T-cell (primary cell): ENCODE data around the gene DHX35. TPM values are rescaled to one million over a fixed set of nuclear protein-coding genes. Genes with fewer than 3 reads are reported as not detected.

Source experiments
- ATAC-seq, 4 experiments: fragments of 200-7000 bp in 3 of 4; fragments of 150-1000 bp in 1 of 4; cut with Tn5 transposase; replicated peaks in 1 of 4; 1 replicate in 3 of 4; 2 replicates in 1 of 4; pipeline ENCODE4 v1.10.0; 2021; ENCODE audit warnings: moderate library complexity in 3 of 4, mild to moderate bottlenecking in 2 of 4, moderate number of reproducible peaks in 1 of 4
- CTCF ChIA-PET, 2 donors: fragments of 300-600 bp; sonication (Branson Sonifier 250); formaldehyde crosslinking; loops; one replicate each; lab custom pipeline; 2022; ENCODE audit warnings: antibody characterized with exemption in 2 of 2; lab: Charles Lee
- POLR2A ChIA-PET, 2 donors: fragments of 300-600 bp; sonication (Branson Sonifier 250); formaldehyde crosslinking; loops; one replicate each; lab custom pipeline; 2022; ENCODE audit warnings: antibody characterized with exemption in 2 of 2; lab: Charles Lee
- DNase-seq, 35 experiments: peaks; one replicate each; pipeline versions ENCODE4 v3.0.0 to v3.0.0-alpha.2; 2013 to 2023
- H3K27ac ChIP-seq: one replicate; pipeline ENCODE4 v1.5.1; 2013; ENCODE audit warnings: low read length
- H3K27me3 ChIP-seq, 2 experiments: replicated peaks in 1 of 2; 1 replicate in 1 of 2; 2 replicates in 1 of 2; pipeline versions ENCODE4 v1.6.1 to v1.7.0; 2013; ENCODE audit warnings: low read length in 1 of 2, mixed read lengths in 1 of 2; ENCODE audit not compliant: control insufficient read depth in 2 of 2, insufficient read depth in 2 of 2; ENCODE audit errors: extremely low read depth in 1 of 2
- H3K36me3 ChIP-seq, 2 donors: 1 replicate in 1 of 2; 2 replicates in 1 of 2; pipeline versions ENCODE4 v1.6.1 to v1.7.0; 2013; ENCODE audit warnings: low read length in 1 of 2; ENCODE audit not compliant: control insufficient read depth in 2 of 2, insufficient read depth in 1 of 2; ENCODE audit errors: extremely low read depth in 1 of 2
- H3K4me1 ChIP-seq, 2 experiments: 1 replicate in 1 of 2; 2 replicates in 1 of 2; pipeline versions ENCODE4 v1.6.1 to v1.7.0; 2013; ENCODE audit warnings: low read length in 2 of 2, mixed read lengths in 1 of 2; ENCODE audit not compliant: insufficient read depth in 2 of 2, control insufficient read depth in 1 of 2; ENCODE audit errors: extremely low read depth in 1 of 2
- H3K4me3 ChIP-seq, 2 donors: 1 replicate in 1 of 2; 2 replicates in 1 of 2; pipeline versions ENCODE4 v1.5.1 to v1.7.0; 2013; ENCODE audit warnings: mild to moderate bottlenecking in 2 of 2, low read length in 1 of 2, moderate library complexity in 1 of 2; ENCODE audit not compliant: control insufficient read depth in 1 of 2; ENCODE audit errors: extremely low read depth in 1 of 2
- H3K9me3 ChIP-seq: 2 replicates; pipeline ENCODE4 v1.7.0; 2013
- H3K27ac Mint-ChIP-seq, 2 donors: one replicate each; pipeline ENCODE4 v1.8.0; 2020 to 2021; ENCODE audit warnings: mild to moderate bottlenecking in 2 of 2, mixed read lengths in 2 of 2
- H3K27me3 Mint-ChIP-seq, 2 donors: one replicate each; pipeline ENCODE4 v1.8.0; 2021 to 2022; ENCODE audit warnings: mixed read lengths in 2 of 2
- H3K36me3 Mint-ChIP-seq: one replicate; pipeline ENCODE4 v1.8.0; 2021; ENCODE audit warnings: mixed read lengths
- H3K4me1 Mint-ChIP-seq, 3 donors: one replicate each; pipeline ENCODE4 v1.8.0; 2020 to 2022; ENCODE audit warnings: mixed read lengths in 3 of 3, mild to moderate bottlenecking in 1 of 3
- H3K4me3 Mint-ChIP-seq, 3 donors: one replicate each; pipeline ENCODE4 v1.8.0; 2020 to 2022; ENCODE audit warnings: mild to moderate bottlenecking in 3 of 3, mixed read lengths in 3 of 3, moderate library complexity in 3 of 3
- H3K9me3 Mint-ChIP-seq, 3 donors: one replicate each; pipeline ENCODE4 v1.8.0; 2020 to 2022; ENCODE audit warnings: mixed read lengths in 3 of 3
- WGBS: methylation state at CpG from one replicate; pipeline ENCODE4 v1.1.5; 2013; ENCODE audit warnings: missing lambda C conversion rate; ENCODE audit not compliant: insufficient coverage; 5-methylcytosine and 5-hydroxymethylcytosine counted together
- total RNA-seq, 35 experiments: library from RNA in 6 of 35; stranded (reverse) in 6 of 35; fragments of 120-200 nt in 1 of 35; gene quantifications; one replicate each; pipeline versions ENCODE4 v1.2.1 to v1.2.4 and lab custom pipeline; 2013 to 2026

The DHX35 gene
- total RNA-seq, 5 donors from 2014 or later (not counting 1 experiment from before 2014, with no cell fraction given), result 8.6 to 11.5 (median 11.2) TPM

DNA sequence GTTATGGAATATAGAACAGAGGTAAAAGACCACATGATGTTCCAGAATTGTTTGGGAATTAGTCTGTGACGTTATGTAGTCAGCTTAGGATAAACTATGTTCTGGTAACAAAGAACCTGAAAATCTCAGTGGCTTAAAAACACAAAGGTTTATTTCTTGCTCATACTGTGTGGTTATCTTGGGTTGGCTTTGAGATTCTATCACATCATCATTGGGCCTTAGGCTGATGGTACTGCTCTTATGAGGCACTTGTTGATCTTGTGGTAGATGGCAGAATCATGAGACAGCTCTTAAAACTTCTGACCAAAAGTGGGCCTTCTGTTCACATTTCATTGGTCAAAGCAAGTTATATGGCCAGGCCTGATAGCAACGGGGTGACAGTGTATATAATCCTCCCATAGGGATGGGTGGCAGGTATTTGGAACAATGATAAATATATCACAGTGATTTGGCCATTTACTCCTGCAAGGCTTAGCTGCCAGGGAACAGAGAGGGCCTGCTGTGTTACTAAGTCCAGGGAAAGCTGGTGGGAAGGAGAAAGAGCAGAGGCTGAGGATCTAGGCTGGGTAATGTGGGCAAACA lies 13.5 kb downstream of the DHX35 start:
- peaks cover 0 to 9% (median 5%) of the 10 kb centered on the region in 3 donors for H3K4me1 Mint-ChIP-seq
- H3K4me3 ChIP-seq, result no peak overlapping the region
- no peak overlapping the region for H3K4me3 Mint-ChIP-seq
- CTCF ChIA-PET, result no interaction called here
- H3K9me3 Mint-ChIP-seq, result no peaks in the 10 kb centered on the region
- H3K4me1 ChIP-seq, result no peaks in the 10 kb centered on the region
- no peaks in the 10 kb centered on the region for H3K27me3 Mint-ChIP-seq
- H3K36me3 Mint-ChIP-seq, result peaks cover 37% of the 10 kb centered on the region
- H3K27ac Mint-ChIP-seq, result no peak overlapping the region
- H3K9me3 ChIP-seq, result no peaks in the 10 kb centered on the region
- H3K27ac ChIP-seq, result no peak overlapping the region
- H3K36me3 ChIP-seq, result peaks cover 7 to 26% of the 10 kb centered on the region in 2 donors
- DNase-seq, result no peak
- 75% methylated on average over 1 of the region's 2 CpGs for WGBS
- no peaks in the 10 kb centered on the region for H3K27me3 ChIP-seq
- POLR2A ChIA-PET, result no interaction called here
- ATAC-seq, result no peak

DNA sequence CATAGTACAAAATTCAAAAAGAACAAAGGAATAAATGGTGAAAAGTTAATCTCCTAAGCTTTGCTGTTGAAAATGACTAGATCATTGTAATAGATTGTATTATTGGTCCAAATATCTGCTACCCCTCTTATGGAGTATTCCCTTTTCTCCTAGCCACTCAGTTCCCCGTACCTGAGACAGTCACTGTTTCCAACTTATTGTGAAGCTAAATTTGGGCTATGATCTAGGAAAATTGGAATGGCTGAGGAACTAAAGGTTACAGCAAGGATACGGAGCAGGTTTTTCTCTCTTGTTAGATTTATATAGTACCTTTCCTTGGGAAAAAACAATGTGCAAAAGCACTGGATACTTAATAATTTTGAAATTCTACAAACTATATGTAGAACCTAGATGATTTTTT lies 17.3 kb downstream of the DHX35 start:
- no CpG with 5 or more reads among the region's 2 CpGs for WGBS
- ATAC-seq (no peak), DNase-seq (no peak)
- Mint-ChIP-seq H3K27ac (no peak overlapping the region), H3K9me3 (no peaks in the 10 kb centered on the region), H3K36me3 (peaks cover 25% of the 10 kb centered on the region), H3K4me3 (no peak overlapping the region), H3K4me1 (peaks cover 2 to 11% (median 6%) of the 10 kb centered on the region in 3 donors), H3K27me3 (no peaks in the 10 kb centered on the region)
- peaks cover 4 to 9% of the 10 kb centered on the region in 2 donors for H3K36me3 ChIP-seq
- H3K27ac ChIP-seq, result no peak overlapping the region
- no peak overlapping the region for H3K4me3 ChIP-seq
- no peaks in the 10 kb centered on the region for H3K4me1 ChIP-seq
- no peaks in the 10 kb centered on the region for H3K9me3 ChIP-seq
- no peaks in the 10 kb centered on the region for H3K27me3 ChIP-seq
- ChIA-PET POLR2A (interaction anchor here in 1 of 2 donors (0.7 kb wide), 1 partner anchor 9 kb away, joined by 6 read pairs; no protein-coding TSS in a partner anchor), CTCF (interaction anchor here in 1 of 2 donors (1.1 kb wide), 1 partner anchor 32 kb away, joined by 4 read pairs; no protein-coding TSS in a partner anchor)

- Mint-ChIP-seq H3K4me3 (no peak overlapping the region), H3K27me3 (no peaks in the 10 kb centered on the region), H3K27ac (no peak overlapping the region)
Observed at GRCh38 chr20:38979842-38980241, 17.7 kb downstream of the DHX35 start.

DNA sequence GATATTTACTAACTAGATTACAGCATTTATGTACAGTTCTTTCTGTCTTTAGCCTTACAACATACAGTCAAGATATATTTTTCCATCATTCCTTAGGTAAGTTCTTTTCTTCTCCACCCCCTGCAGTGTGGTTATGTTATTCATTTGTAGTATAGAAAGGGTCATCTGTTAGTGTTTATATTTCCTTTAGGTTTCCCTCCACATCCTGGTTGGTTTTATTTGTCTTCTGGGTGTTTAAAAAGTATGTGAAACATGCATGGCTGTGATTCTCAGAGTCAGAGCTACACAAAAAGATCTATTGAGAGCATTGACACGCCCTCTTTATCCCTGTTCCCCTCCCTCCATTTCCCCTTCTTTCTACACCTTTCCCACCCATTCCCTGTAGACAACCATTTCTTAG lies 20.1 kb downstream of the DHX35 start:
- H3K27ac ChIP-seq, result no peak overlapping the region
- no peak for DNase-seq
- Mint-ChIP-seq H3K27me3 (no peaks in the 10 kb centered on the region), H3K4me3 (no peak overlapping the region), H3K27ac (no peak overlapping the region), H3K9me3 (no peaks in the 10 kb centered on the region), H3K36me3 (peaks cover 39% of the 10 kb centered on the region), H3K4me1 (peaks cover 0 to 12% (median 6%) of the 10 kb centered on the region in 3 donors)
- H3K36me3 ChIP-seq, result peaks cover 11 to 14% of the 10 kb centered on the region in 2 donors
- no peaks in the 10 kb centered on the region for H3K9me3 ChIP-seq
- ChIA-PET POLR2A (no interaction called here), CTCF (interaction anchor here in 1 of 2 donors (0.5 kb wide), 1 partner anchor 183 kb away, joined by 4 read pairs; no protein-coding TSS in a partner anchor)
- H3K4me1 ChIP-seq, result no peaks in the 10 kb centered on the region
- no CpG with 5 or more reads among the region's 1 CpG for WGBS
- no peaks in the 10 kb centered on the region for H3K27me3 ChIP-seq
- no peak overlapping the region for H3K4me3 ChIP-seq
- no peak for ATAC-seq

More at GRCh38 chr20:38979842-38980241, 17.7 kb downstream of the DHX35 start:
- POLR2A ChIA-PET, result interaction anchor here in 1 of 2 donors (0.6 to 0.7 kb wide), 3 partner anchors 9 to 1624 kb away, joined by 3 to 10 read pairs (median 6); no protein-coding TSS in a partner anchor
- Histone ChIP-seq H3K27me3 (no peaks in the 10 kb centered on the region), H3K27ac (no peak overlapping the region), H3K36me3 (peaks cover 4 to 5% of the 10 kb centered on the region in 2 donors), H3K9me3 (no peaks in the 10 kb centered on the region), H3K4me3 (no peak overlapping the region), H3K4me1 (no peaks in the 10 kb centered on the region)
- CTCF ChIA-PET, result interaction anchor here in 1 of 2 donors (0.6 to 1.1 kb wide), 2 partner anchors 32 to 170 kb away, joined by 4 to 6 read pairs; no protein-coding TSS in a partner anchor
- DNase-seq (no peak), ATAC-seq (no peak)
- Mint-ChIP-seq H3K36me3 (peaks cover 27% of the 10 kb centered on the region), H3K9me3 (no peaks in the 10 kb centered on the region), H3K4me1 (peaks cover 2 to 11% (median 6%) of the 10 kb centered on the region in 3 donors)
- no CpG with 5 or more reads among the region's 3 CpGs for WGBS

GRCh38 chr20:38985060-38985459 lies 22.9 kb downstream of the DHX35 start:
- peaks cover 0 to 19% (median 6%) of the 10 kb centered on the region in 3 donors for H3K4me1 Mint-ChIP-seq
- DNase-seq, result no peak
- peaks cover 53% of the 10 kb centered on the region for H3K36me3 Mint-ChIP-seq
- no peak overlapping the region for H3K27ac Mint-ChIP-seq
- Histone ChIP-seq H3K9me3 (no peaks in the 10 kb centered on the region), H3K27me3 (no peaks in the 10 kb centered on the region), H3K4me3 (no peak overlapping the region), H3K4me1 (no peaks in the 10 kb centered on the region), H3K27ac (no peak overlapping the region), H3K36me3 (peaks cover 7 to 20% of the 10 kb centered on the region in 2 donors)
- ChIA-PET CTCF (interaction anchor here in 1 of 2 donors (0.6 kb wide), 1 partner anchor 64 kb away, joined by 6 read pairs; no protein-coding TSS in a partner anchor), POLR2A (interaction anchor here in 1 of 2 donors (0.6 kb wide), 1 partner anchor 348 kb away, joined by 3 read pairs; no protein-coding TSS in a partner anchor)
- no peak overlapping the region for H3K4me3 Mint-ChIP-seq
- ATAC-seq, result no peak
- no peaks in the 10 kb centered on the region for H3K27me3 Mint-ChIP-seq
- no peaks in the 10 kb centered on the region for H3K9me3 Mint-ChIP-seq
- 100% methylated on average over 1 of the region's 4 CpGs for WGBS

GRCh38 chr20:38985603-38986170 lies 23.5 kb downstream of the DHX35 start:
- Mint-ChIP-seq H3K9me3 (no peaks in the 10 kb centered on the region), H3K4me1 (peaks cover 0 to 19% (median 6%) of the 10 kb centered on the region in 3 donors), H3K27ac (no peak overlapping the region), H3K36me3 (peaks cover 52% of the 10 kb centered on the region), H3K4me3 (no peak overlapping the region), H3K27me3 (no peaks in the 10 kb centered on the region)
- DNase-seq, result no peak
- CTCF ChIA-PET, result interaction anchor here in 1 of 2 donors (1.0 kb wide), 1 partner anchor 95 kb away, joined by 3 read pairs; no protein-coding TSS in a partner anchor
- no peaks in the 10 kb centered on the region for H3K9me3 ChIP-seq
- peaks cover 7 to 20% of the 10 kb centered on the region in 2 donors for H3K36me3 ChIP-seq
- WGBS, result no CpG with 5 or more reads among the region's 1 CpG
- no peak overlapping the region for H3K4me3 ChIP-seq
- ATAC-seq, result no peak
- POLR2A ChIA-PET, result interaction anchor here in 1 of 2 donors (0.6 to 0.7 kb wide), 2 partner anchors 42 to 349 kb away, joined by 3 to 4 read pairs; no protein-coding TSS in a partner anchor
- H3K27ac ChIP-seq, result no peak overlapping the region
- no peaks in the 10 kb centered on the region for H3K27me3 ChIP-seq
- no peaks in the 10 kb centered on the region for H3K4me1 ChIP-seq
